ENCODE measurements around the gene ALDH1A2.
A peak's percentile ranks its signal among the peaks of the same experiment; 100 is the strongest.

The ALDH1A2 gene

GRCh38 chr15:58064082-58064979, 1.2 kb downstream of the ALDH1A2 start:
- Histone ChIP-seq H3K9me3 (ENCODE audit: control insufficient read depth, insufficient read depth, low read depth, low read length) (no peaks in the 10 kb centered on the region), H3K36me3 (ENCODE audit: control insufficient read depth in 2 of 2, insufficient read depth in 1 of 2, low read length in 2 of 2) (no peaks in the 10 kb centered on the region), H3K4me3 (ENCODE audit: low read depth, low read length) (peak overlapping the region; percentile 68), H3K4me1 (ENCODE audit: control insufficient read depth, insufficient read depth, low read length) (peaks cover 7% of the 10 kb centered on the region), H3K27ac (ENCODE audit: extremely low read depth, low read depth, low read length) (peak overlapping the region; percentile 85; the same call in 1 of the 2 replicates)
- ChIA-PET POLR2A (no interaction called here), CTCF (interaction anchor here (0.9 to 1.1 kb wide), 3 partner anchors 22 to 505 kb away, joined by 3 to 5 read pairs (median 5); no protein-coding TSS in a partner anchor)
- TF ChIP-seq ZNF623 (tag by site-specific recombination; IDR thresholded peaks at IDR 0.05), result no peak
- TF ChIP-seq SETDB1 (IDR thresholded peaks at IDR 0.05; ENCODE audit: insufficient read length, low read length), result no peak
- TF ChIP-seq, protein P1, sequence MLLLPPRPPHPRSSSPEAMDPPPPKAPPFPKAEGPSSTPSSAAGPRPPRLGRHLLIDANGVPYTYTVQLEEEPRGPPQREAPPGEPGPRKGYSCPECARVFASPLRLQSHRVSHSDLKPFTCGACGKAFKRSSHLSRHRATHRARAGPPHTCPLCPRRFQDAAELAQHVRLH (tag by site-specific recombination; IDR thresholded peaks at IDR 0.05), result peak; percentile 48; the same call in 1 of the 2 replicates
- no peak for TF ChIP-seq ZNF341 (tag by site-specific recombination; IDR thresholded peaks at IDR 0.05; ENCODE audit: low read depth)
- TF ChIP-seq, protein P2, sequence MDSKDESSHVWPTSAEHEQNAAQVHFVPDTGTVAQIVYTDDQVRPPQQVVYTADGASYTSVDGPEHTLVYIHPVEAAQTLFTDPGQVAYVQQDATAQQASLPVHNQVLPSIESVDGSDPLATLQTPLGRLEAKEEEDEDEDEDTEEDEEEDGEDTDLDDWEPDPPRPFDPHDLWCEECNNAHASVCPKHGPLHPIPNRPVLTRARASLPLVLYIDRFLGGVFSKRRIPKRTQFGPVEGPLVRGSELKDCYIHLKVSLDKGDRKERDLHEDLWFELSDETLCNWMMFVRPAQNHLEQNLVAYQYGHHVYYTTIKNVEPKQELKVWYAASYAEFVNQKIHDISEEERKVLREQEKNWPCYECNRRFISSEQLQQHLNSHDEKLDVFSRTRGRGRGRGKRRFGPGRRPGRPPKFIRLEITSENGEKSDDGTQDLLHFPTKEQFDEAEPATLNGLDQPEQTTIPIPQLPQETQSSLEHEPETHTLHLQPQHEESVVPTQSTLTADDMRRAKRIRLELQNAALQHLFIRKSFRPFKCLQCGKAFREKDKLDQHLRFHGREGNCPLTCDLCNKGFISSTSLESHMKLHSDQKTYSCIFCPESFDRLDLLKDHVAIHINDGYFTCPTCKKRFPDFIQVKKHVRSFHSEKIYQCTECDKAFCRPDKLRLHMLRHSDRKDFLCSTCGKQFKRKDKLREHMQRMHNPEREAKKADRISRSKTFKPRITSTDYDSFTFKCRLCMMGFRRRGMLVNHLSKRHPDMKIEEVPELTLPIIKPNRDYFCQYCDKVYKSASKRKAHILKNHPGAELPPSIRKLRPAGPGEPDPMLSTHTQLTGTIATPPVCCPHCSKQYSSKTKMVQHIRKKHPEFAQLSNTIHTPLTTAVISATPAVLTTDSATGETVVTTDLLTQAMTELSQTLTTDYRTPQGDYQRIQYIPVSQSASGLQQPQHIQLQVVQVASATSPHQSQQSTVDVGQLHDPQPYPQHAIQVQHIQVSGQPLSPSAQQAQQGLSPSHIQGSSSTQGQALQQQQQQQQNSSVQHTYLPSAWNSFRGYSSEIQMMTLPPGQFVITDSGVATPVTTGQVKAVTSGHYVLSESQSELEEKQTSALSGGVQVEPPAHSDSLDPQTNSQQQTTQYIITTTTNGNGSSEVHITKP (tag by site-specific recombination; IDR thresholded peaks at IDR 0.05), result 0 out of 2 replicates have a peak, but pooled peaks have one; percentile 2
- TF ChIP-seq ZNF629 (tag by site-specific recombination; IDR thresholded peaks at IDR 0.05), result no peak
- TF ChIP-seq, protein P3, sequence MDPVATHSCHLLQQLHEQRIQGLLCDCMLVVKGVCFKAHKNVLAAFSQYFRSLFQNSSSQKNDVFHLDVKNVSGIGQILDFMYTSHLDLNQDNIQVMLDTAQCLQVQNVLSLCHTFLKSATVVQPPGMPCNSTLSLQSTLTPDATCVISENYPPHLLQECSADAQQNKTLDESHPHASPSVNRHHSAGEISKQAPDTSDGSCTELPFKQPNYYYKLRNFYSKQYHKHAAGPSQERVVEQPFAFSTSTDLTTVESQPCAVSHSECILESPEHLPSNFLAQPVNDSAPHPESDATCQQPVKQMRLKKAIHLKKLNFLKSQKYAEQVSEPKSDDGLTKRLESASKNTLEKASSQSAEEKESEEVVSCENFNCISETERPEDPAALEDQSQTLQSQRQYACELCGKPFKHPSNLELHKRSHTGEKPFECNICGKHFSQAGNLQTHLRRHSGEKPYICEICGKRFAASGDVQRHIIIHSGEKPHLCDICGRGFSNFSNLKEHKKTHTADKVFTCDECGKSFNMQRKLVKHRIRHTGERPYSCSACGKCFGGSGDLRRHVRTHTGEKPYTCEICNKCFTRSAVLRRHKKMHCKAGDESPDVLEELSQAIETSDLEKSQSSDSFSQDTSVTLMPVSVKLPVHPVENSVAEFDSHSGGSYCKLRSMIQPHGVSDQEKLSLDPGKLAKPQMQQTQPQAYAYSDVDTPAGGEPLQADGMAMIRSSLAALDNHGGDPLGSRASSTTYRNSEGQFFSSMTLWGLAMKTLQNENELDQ (tag by site-specific recombination; IDR thresholded peaks at IDR 0.05; ENCODE audit: low read depth), result no peak
- no peak for TF ChIP-seq ZNF211 (tag by site-specific recombination; IDR thresholded peaks at IDR 0.05; ENCODE audit: low read depth)
- peak; percentile 70; the same call in 1 of the 2 replicates for TF ChIP-seq ZBTB17 (tag by site-specific recombination; IDR thresholded peaks at IDR 0.05)
- peak; percentile 51; the same call in 1 of the 2 replicates for TF ChIP-seq ZSCAN30 (tag by site-specific recombination; IDR thresholded peaks at IDR 0.05)
- TF ChIP-seq, protein P4, sequence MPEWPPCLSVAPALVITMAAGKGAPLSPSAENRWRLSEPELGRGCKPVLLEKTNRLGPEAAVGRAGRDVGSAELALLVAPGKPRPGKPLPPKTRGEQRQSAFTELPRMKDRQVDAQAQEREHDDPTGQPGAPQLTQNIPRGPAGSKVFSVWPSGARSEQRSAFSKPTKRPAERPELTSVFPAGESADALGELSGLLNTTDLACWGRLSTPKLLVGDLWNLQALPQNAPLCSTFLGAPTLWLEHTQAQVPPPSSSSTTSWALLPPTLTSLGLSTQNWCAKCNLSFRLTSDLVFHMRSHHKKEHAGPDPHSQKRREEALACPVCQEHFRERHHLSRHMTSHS (tag by site-specific recombination; IDR thresholded peaks at IDR 0.05), result no peak
- no peak for TF ChIP-seq ZNF214 (tag by site-specific recombination; IDR thresholded peaks at IDR 0.05; ENCODE audit: borderline replicate concordance)
- peak; percentile 84 for TF ChIP-seq GFI1B (tag by site-specific recombination; IDR thresholded peaks at IDR 0.05)
- TF ChIP-seq FEZF1 (tag by site-specific recombination; IDR thresholded peaks at IDR 0.05), result no peak; the same call in 1 of the 2 replicates
- TF ChIP-seq, protein P5, sequence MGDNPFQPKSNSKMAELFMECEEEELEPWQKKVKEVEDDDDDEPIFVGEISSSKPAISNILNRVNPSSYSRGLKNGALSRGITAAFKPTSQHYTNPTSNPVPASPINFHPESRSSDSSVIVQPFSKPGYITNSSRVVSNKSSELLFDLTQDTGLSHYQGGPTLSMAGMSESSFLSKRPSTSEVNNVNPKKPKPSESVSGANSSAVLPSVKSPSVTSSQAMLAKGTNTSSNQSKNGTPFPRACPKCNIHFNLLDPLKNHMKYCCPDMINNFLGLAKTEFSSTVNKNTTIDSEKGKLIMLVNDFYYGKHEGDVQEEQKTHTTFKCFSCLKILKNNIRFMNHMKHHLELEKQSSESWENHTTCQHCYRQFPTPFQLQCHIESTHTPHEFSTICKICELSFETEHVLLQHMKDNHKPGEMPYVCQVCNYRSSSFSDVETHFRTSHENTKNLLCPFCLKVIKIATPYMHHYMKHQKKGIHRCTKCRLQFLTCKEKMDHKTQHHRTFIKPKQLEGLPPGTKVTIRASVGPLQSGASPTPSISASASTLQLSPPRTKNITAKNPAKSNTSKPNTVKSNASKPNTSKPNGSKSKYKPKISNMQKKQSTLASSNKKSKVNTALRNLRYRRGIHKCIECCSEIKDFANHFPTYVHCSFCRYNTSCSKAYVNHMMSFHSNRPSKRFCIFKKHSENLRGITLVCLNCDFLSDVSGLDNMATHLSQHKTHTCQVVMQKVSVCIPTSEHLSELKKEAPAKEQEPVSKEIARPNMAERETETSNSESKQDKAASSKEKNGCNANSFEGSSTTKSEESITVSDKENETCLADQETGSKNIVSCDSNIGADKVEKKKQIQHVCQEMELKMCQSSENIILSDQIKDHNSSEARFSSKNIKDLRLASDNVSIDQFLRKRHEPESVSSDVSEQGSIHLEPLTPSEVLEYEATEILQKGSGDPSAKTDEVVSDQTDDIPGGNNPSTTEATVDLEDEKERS (tag by site-specific recombination; IDR thresholded peaks at IDR 0.05), result no peak
- TF ChIP-seq, protein P6, sequence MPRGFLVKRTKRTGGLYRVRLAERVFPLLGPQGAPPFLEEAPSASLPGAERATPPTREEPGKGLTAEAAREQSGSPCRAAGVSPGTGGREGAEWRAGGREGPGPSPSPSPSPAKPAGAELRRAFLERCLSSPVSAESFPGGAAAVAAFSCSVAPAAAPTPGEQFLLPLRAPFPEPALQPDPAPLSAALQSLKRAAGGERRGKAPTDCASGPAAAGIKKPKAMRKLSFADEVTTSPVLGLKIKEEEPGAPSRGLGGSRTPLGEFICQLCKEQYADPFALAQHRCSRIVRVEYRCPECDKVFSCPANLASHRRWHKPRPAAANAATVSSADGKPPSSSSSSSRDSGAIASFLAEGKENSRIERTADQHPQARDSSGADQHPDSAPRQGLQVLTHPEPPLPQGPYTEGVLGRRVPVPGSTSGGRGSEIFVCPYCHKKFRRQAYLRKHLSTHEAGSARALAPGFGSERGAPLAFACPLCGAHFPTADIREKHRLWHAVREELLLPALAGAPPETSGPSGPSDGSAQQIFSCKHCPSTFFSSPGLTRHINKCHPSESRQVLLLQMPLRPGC (tag by site-specific recombination; IDR thresholded peaks at IDR 0.05), result peak; percentile 55; the same call in 1 of the 2 replicates
- TF ChIP-seq OVOL3 (tag by site-specific recombination; IDR thresholded peaks at IDR 0.05), result no peak
- no peak for TF ChIP-seq ZNF146 (tag by site-specific recombination; IDR thresholded peaks at IDR 0.05)
- TF ChIP-seq ZBTB21 (tag by site-specific recombination; IDR thresholded peaks at IDR 0.05), result no peak
- no peak for TF ChIP-seq ZBTB7A (tag by site-specific recombination; IDR thresholded peaks at IDR 0.05; ENCODE audit: low read depth)
- peak; percentile 82 for TF ChIP-seq PRDM4 (tag by site-specific recombination; IDR thresholded peaks at IDR 0.05)
